Esophagus muscularis mucosa (tissue), 4 donors: ENCODE data around the gene PTPRN2. TPM values are rescaled to one million over a fixed set of nuclear protein-coding genes. Genes with fewer than 3 reads are reported as not detected.

ENCODE experiments used
- DNase-seq: peaks from one replicate; pipeline ENCODE4 v3.0.0-alpha.2; 2017; ENCODE audit errors: extremely low spot score
- H3K27ac ChIP-seq, 4 donors: fragments of 200-600 bp; sonication (generic); replicated peaks in 1 of 4; 1 replicate in 3 of 4; 2 replicates in 1 of 4; pipeline ENCODE4 v1.5.1; 2016 to 2019; ENCODE audit warnings: mild to moderate bottlenecking in 1 of 4
- H3K27me3 ChIP-seq, 4 donors: fragments of 200-600 bp; sonication (generic); one replicate each; pipeline versions ENCODE4 v1.5.1 to v1.6.0; 2016 to 2019
- H3K36me3 ChIP-seq, 4 donors: fragments of 200-600 bp; sonication (generic); one replicate each; pipeline ENCODE4 v1.5.1; 2016 to 2019
- H3K4me1 ChIP-seq, 4 donors: fragments of 200-600 bp; sonication (generic); one replicate each; pipeline ENCODE4 v1.5.1; 2016 to 2019
- H3K4me3 ChIP-seq, 4 donors: fragments of 200-600 bp; sonication (generic); 1 replicate in 2 of 4; 2 replicates in 2 of 4; pipeline ENCODE4 v1.5.1; 2016 to 2019; ENCODE audit warnings: mild to moderate bottlenecking in 4 of 4, moderate library complexity in 1 of 4
- H3K9me3 ChIP-seq, 4 donors: fragments of 200-600 bp; sonication (generic); 1 replicate in 3 of 4; 2 replicates in 1 of 4; pipeline ENCODE4 v1.5.1; 2016 to 2019
- EP300 ChIP-seq: sonication (generic); formaldehyde crosslinking; IDR thresholded peaks from one replicate; pipeline ENCODE4 v1.6.1; 2017; ENCODE audit warnings: antibody characterized with exemption
- POLR2A ChIP-seq: fragments of 450-650 bp; IDR thresholded peaks from one replicate; pipeline ENCODE4 v1.6.1; 2017; ENCODE audit warnings: antibody characterized with exemption, moderate library complexity, mild to moderate bottlenecking, low read depth
- POLR2AphosphoS5 ChIP-seq, 2 donors: sonication (generic); formaldehyde crosslinking; IDR thresholded peaks; one replicate each; pipeline ENCODE4 v1.6.1; 2017; ENCODE audit warnings: antibody characterized with exemption in 2 of 2
- WGBS: methylation state at CpG from one replicate; pipeline ENCODE4 v1.1.5; 2018; 5-methylcytosine and 5-hydroxymethylcytosine counted together
- intact Hi-C: fragments of 100-400 bp; cut with DNase I; formaldehyde crosslinking; loops from one replicate; pipeline ENCODE4 v1.15.1; 2023
- total RNA-seq, 4 donors: library from RNA; depleted of rRNA; stranded (reverse); fragments of >200 nt; gene quantifications; one replicate each; pipeline versions ENCODE4 v1.1.0 to v1.2.1, GENCODE V29; 2016
- TF ChIP-seq, protein P1 (sequence below), 3 experiments: fragments of 200-600 bp in 2 of 3; fragments of 450-650 bp in 1 of 3; sonication (generic) in 2 of 3; IDR thresholded peaks; one replicate each; pipeline ENCODE4 v1.5.1; 2017 to 2019; ENCODE audit warnings: antibody characterized with exemption in 3 of 3, mild to moderate bottlenecking in 2 of 3, moderate library complexity in 1 of 3

PTPRN2 gene
- total RNA-seq, 4 donors from 2014 or later: 2.1 to 3.1 (median 3.1) TPM

DNA sequence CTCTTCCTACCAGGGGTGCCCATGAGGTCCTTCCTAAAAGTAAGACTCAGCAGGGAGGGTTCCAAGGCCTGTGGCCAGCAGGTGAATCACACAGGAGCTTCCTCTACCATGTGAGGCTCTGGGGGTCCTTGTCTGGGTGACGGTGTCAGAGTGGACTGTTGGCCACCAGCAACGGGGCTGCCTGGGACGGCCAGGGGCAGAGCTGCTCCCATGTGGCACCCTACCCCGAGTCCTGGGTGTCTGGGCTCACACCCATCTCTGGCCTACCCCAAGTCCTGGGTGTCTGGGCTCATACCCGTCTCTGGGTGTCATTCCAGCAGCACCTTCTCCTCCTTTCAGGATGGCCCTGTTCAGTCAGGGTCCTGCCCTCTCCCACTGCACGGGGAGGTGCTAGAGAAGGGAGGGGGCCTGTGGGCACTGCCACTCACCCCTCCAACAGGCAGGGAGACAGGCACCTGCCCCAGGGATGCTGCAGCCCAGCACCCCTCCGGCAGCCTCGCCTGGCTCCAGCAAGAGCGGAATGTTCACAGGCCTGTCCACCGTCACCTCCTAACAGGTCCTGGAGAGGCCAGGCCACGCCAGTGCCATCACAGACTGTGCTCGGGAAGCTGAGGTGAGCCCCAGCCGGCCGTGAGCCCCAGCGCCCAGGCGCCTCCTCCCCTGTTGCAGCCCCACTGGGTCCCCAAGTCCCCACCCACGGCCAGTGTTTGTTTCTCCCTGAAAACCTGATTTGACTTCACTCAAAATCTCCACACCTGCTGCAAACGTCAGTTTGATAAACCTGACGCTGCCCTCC lies 143.7 kb downstream of the PTPRN2 start:
- 90% methylated on average over 3 of the region's 19 CpGs for WGBS
- no peak for TF ChIP-seq EP300
- TF ChIP-seq, protein P1, sequence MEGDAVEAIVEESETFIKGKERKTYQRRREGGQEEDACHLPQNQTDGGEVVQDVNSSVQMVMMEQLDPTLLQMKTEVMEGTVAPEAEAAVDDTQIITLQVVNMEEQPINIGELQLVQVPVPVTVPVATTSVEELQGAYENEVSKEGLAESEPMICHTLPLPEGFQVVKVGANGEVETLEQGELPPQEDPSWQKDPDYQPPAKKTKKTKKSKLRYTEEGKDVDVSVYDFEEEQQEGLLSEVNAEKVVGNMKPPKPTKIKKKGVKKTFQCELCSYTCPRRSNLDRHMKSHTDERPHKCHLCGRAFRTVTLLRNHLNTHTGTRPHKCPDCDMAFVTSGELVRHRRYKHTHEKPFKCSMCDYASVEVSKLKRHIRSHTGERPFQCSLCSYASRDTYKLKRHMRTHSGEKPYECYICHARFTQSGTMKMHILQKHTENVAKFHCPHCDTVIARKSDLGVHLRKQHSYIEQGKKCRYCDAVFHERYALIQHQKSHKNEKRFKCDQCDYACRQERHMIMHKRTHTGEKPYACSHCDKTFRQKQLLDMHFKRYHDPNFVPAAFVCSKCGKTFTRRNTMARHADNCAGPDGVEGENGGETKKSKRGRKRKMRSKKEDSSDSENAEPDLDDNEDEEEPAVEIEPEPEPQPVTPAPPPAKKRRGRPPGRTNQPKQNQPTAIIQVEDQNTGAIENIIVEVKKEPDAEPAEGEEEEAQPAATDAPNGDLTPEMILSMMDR (IDR thresholded peaks at IDR 0.05): no peak
- TF ChIP-seq POLR2AphosphoS5 (IDR thresholded peaks at IDR 0.05): no peak
- TF ChIP-seq POLR2A: no peak
- no peak overlapping the region for H3K4me3 ChIP-seq
- no peak overlapping the region for H3K27ac ChIP-seq
- DNase-seq: no peak
- no peaks in the 10 kb centered on the region for H3K36me3 ChIP-seq
- intact Hi-C loops: no loop called here
- no peaks in the 10 kb centered on the region for H3K9me3 ChIP-seq
- no peaks in the 10 kb centered on the region for H3K4me1 ChIP-seq
- peaks cover 0 to 15% (median 0%) of the 10 kb centered on the region in 4 donors for H3K27me3 ChIP-seq

DNA sequence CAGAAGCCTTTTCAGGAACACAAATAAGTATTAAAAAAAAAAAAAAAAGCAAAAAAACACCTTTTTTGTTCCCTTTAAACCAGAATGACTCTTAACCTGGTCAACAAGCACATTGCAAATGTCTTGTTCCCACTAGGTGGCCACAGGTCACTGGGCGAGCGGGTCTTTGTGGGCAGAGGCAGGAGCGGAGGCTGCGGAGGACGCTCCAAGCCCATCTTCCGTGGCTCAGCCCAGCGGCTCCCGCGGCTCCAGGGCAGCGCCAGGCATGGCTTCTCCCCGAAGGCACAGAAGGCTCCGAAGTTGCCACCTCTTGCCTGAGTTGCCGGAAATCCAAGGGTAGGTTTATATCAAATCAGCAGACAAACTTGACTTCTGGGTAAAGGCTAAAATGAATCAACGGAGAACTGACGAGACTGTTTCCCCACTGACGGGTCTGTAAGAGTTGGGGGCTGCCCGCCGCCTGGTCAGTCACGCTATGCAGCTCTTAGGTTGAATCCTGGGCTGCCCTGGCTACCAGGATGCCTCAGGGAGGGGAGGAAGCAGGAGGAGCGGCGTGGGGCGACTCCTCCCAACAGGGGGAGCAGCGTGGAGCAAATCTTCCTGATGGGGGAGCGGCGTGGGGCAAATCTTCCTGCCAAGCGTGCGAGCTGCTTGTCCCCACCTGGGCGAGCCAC lies 144.5 kb downstream of the PTPRN2 start:
- TF ChIP-seq, protein P1 (IDR thresholded peaks at IDR 0.05): no peak
- TF ChIP-seq EP300 (no peak), POLR2A (no peak), POLR2AphosphoS5 (IDR thresholded peaks at IDR 0.05) (no peak)
- no peak overlapping the region for H3K27ac ChIP-seq

DNA sequence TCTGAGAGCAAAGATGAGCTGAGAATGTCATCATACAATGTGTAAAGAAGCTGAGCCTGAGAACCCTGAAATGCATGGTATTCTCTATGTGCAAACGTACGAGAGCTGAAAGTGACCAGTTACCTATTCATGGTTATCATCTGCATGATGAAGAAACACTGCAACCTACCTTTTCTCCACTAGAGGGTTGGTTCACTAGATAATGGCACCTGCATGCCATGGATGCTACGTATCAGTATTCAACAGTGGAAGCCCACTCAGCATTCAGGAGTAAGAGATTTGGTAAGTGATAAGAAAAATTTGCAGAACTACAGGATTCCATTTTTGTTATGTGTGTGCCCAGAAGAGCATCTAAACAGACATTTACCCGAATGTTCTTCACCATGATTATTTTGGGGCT lies 145.4 kb downstream of the PTPRN2 start:
- WGBS: 84% methylated on average over 4 of the region's 4 CpGs

More for the DNA sequence above, 144.5 kb downstream of the PTPRN2 start:
- no peak for DNase-seq
- 90% methylated on average over 16 of the region's 28 CpGs for WGBS
- Histone ChIP-seq H3K36me3 (no peaks in the 10 kb centered on the region), H3K4me1 (no peaks in the 10 kb centered on the region), H3K27me3 (peaks cover 0 to 8% (median 0%) of the 10 kb centered on the region in 4 donors), H3K4me3 (no peak overlapping the region), H3K9me3 (no peaks in the 10 kb centered on the region)
- intact Hi-C loops: no loop called here

DNA sequence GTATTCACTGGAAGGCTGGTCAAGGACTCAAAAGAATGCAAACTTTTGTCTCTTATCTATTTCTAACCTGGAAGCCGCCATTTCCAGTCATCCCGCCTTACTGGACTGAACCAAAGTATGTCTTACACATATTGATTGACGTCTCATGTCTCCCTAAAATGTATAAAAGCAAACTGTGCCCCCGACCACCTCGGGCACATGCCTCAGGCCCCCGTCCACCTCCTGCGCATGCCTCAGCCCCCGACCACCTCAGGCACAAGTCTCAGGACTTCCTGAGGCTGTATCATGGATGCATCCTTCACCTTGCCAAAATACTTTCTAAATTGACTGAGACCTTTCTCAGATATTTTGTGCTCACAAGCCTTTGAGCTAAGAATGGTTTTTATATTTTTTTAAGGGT lies 148.6 kb downstream of the PTPRN2 start:
- no peaks in the 10 kb centered on the region for H3K27me3 ChIP-seq
- H3K27ac ChIP-seq: no peak overlapping the region
- no peaks in the 10 kb centered on the region for H3K4me1 ChIP-seq
- no peak for DNase-seq
- H3K9me3 ChIP-seq: no peaks in the 10 kb centered on the region
- intact Hi-C loops: no loop called here
- TF ChIP-seq EP300: no peak
- TF ChIP-seq, protein P1 (IDR thresholded peaks at IDR 0.05): no peak
- no peak for TF ChIP-seq POLR2AphosphoS5 (IDR thresholded peaks at IDR 0.05)
- no peak for TF ChIP-seq POLR2A
- WGBS: 88% methylated on average over 8 of the region's 8 CpGs
- H3K36me3 ChIP-seq: no peaks in the 10 kb centered on the region
- no peak overlapping the region for H3K4me3 ChIP-seq

More for the DNA sequence above, 145.4 kb downstream of the PTPRN2 start:
- Histone ChIP-seq H3K27me3 (no peaks in the 10 kb centered on the region), H3K27ac (no peak overlapping the region), H3K4me3 (no peak overlapping the region), H3K4me1 (no peaks in the 10 kb centered on the region), H3K36me3 (no peaks in the 10 kb centered on the region), H3K9me3 (no peaks in the 10 kb centered on the region)
- intact Hi-C loops: no loop called here
- TF ChIP-seq, protein P1 (IDR thresholded peaks at IDR 0.05): peak in 1 of 3 experiments; percentile 6
- TF ChIP-seq POLR2AphosphoS5 (IDR thresholded peaks at IDR 0.05) (no peak), EP300 (no peak), POLR2A (no peak)
- no peak for DNase-seq
